HEK293 (cell line): ENCODE results near the gene IGDCC3.
A peak's percentile ranks its signal among the peaks of the same experiment; 100 is the strongest.

ENCODE experiments used
- CTCF ChIA-PET: fragments of 350-600 bp; formaldehyde crosslinking; extraction: SDS; loops from one replicate; lab custom pipeline; 2021; ENCODE audit warnings: antibody characterized with exemption; lab: Yijun Ruan, JAX
- POLR2A ChIA-PET: fragments of 300-600 bp; formaldehyde crosslinking; extraction: SDS; loops from one replicate; lab custom pipeline; 2020; ENCODE audit warnings: antibody characterized with exemption, inconsistent platforms; lab: Yijun Ruan, JAX
- H3K27ac ChIP-seq: fragments of 200-500 bp; sonication (Bioruptor generic); 2 replicates; pipeline ENCODE4 v1.5.1; 2014; ENCODE audit warnings: low read depth, low read length, control low read depth, inconsistent platforms; ENCODE audit errors: extremely low read depth
- H3K36me3 ChIP-seq, 2 experiments: fragments of 200-500 bp in 1 of 2; sonication (Bioruptor generic) in 1 of 2; 1 replicate in 1 of 2; 2 replicates in 1 of 2; pipeline ENCODE4 v1.5.1; 2014 to 2017; ENCODE audit warnings: inconsistent platforms in 2 of 2, low read length in 2 of 2; ENCODE audit not compliant: control insufficient read depth in 2 of 2, insufficient read depth in 1 of 2
- H3K4me1 ChIP-seq: fragments of 200-500 bp; sonication (Bioruptor generic); 2 replicates; pipeline ENCODE4 v1.5.1; 2014; ENCODE audit warnings: mild to moderate bottlenecking, low read length, inconsistent platforms; ENCODE audit not compliant: control insufficient read depth, insufficient read depth
- H3K4me3 ChIP-seq: 2 replicates; pipeline ENCODE4 v1.5.1; 2011; ENCODE audit warnings: low read depth, mild to moderate bottlenecking, control low read depth, low read length, moderate library complexity
- H3K9me3 ChIP-seq: fragments of 200-500 bp; sonication (Bioruptor generic); 2 replicates; pipeline ENCODE4 v1.5.1; 2014; ENCODE audit warnings: low read depth, low read length, inconsistent platforms; ENCODE audit not compliant: control insufficient read depth, insufficient read depth
- EGR2 ChIP-seq: fragments of 450-650 bp; formaldehyde crosslinking; IDR thresholded peaks from 2 replicates; pipeline ENCODE4 v1.5.1; 2016; ENCODE audit warnings: low read depth, missing biosample characterization, missing genetic modification characterization
- FEZF1 ChIP-seq: fragments of 450-650 bp; formaldehyde crosslinking; IDR thresholded peaks from 2 replicates; pipeline ENCODE4 v1.5.1; 2016; ENCODE audit warnings: missing biosample characterization, missing genetic modification characterization
- GLIS2 ChIP-seq: fragments of 450-650 bp; formaldehyde crosslinking; IDR thresholded peaks from 2 replicates; pipeline ENCODE4 v1.5.1; 2016; ENCODE audit warnings: missing biosample characterization, missing genetic modification characterization
- KLF7 ChIP-seq: fragments of 450-650 bp; formaldehyde crosslinking; IDR thresholded peaks from 2 replicates; pipeline ENCODE4 v1.5.1; 2016; ENCODE audit warnings: missing biosample characterization, missing genetic modification characterization, borderline replicate concordance
- SCRT2 ChIP-seq: fragments of 450-650 bp; formaldehyde crosslinking; IDR thresholded peaks from 2 replicates; pipeline ENCODE4 v1.5.1; 2016; ENCODE audit warnings: missing biosample characterization, missing genetic modification characterization
- SP7 ChIP-seq: fragments of 450-650 bp; formaldehyde crosslinking; IDR thresholded peaks from 2 replicates; pipeline ENCODE4 v1.5.1; 2016; ENCODE audit warnings: missing biosample characterization, missing genetic modification characterization
- YY1 ChIP-seq: fragments of 450-650 bp; formaldehyde crosslinking; IDR thresholded peaks from 2 replicates; pipeline ENCODE4 v1.5.1; 2018; ENCODE audit warnings: missing biosample characterization, missing genetic modification characterization
- ZBTB8A ChIP-seq: fragments of 450-650 bp; formaldehyde crosslinking; IDR thresholded peaks from 2 replicates; pipeline ENCODE4 v1.5.1; 2016; ENCODE audit warnings: missing biosample characterization, missing genetic modification characterization
- ZFHX2 ChIP-seq: fragments of 450-650 bp; formaldehyde crosslinking; conservative IDR thresholded peaks from 2 replicates; pipeline ENCODE4 v1.5.1; 2016; ENCODE audit warnings: missing biosample characterization, missing genetic modification characterization
- ZNF175 ChIP-seq: fragments of 450-650 bp; formaldehyde crosslinking; IDR thresholded peaks from 2 replicates; pipeline ENCODE4 v1.5.1; 2016; ENCODE audit warnings: missing biosample characterization, missing genetic modification characterization
- ZNF211 ChIP-seq: fragments of 450-650 bp; formaldehyde crosslinking; IDR thresholded peaks from 2 replicates; pipeline ENCODE4 v1.5.1; 2016; ENCODE audit warnings: low read depth, missing biosample characterization, missing genetic modification characterization
- ZNF324 ChIP-seq: fragments of 450-650 bp; formaldehyde crosslinking; IDR thresholded peaks from 2 replicates; pipeline ENCODE4 v1.5.1; 2016; ENCODE audit warnings: missing biosample characterization, missing genetic modification characterization
- ZNF341 ChIP-seq: fragments of 450-650 bp; formaldehyde crosslinking; IDR thresholded peaks from 2 replicates; pipeline ENCODE4; 2016; ENCODE audit warnings: low read depth, missing biosample characterization, missing genetic modification characterization
- ZNF404 ChIP-seq: fragments of 450-650 bp; formaldehyde crosslinking; IDR thresholded peaks from 2 replicates; pipeline ENCODE4 v1.5.1; 2017; ENCODE audit warnings: missing biosample characterization, missing genetic modification characterization
- ZNF423 ChIP-seq: fragments of 450-650 bp; formaldehyde crosslinking; IDR thresholded peaks from 2 replicates; pipeline ENCODE4 v1.5.1; 2016; ENCODE audit warnings: missing biosample characterization, missing genetic modification characterization
- ZNF510 ChIP-seq: fragments of 450-650 bp; formaldehyde crosslinking; IDR thresholded peaks from 2 replicates; pipeline ENCODE4 v1.5.1; 2018; ENCODE audit warnings: mild to moderate bottlenecking, missing genetic modification characterization, missing biosample characterization; ENCODE audit not compliant: insufficient replicate concordance
- TF ChIP-seq, protein P1 (sequence below): fragments of 450-650 bp; formaldehyde crosslinking; IDR thresholded peaks from 2 replicates; pipeline ENCODE4 v1.5.1; 2016; ENCODE audit warnings: missing biosample characterization, missing genetic modification characterization
- TF ChIP-seq, protein P2 (sequence below): fragments of 450-650 bp; formaldehyde crosslinking; IDR thresholded peaks from 2 replicates; pipeline ENCODE4 v1.5.1; 2016; ENCODE audit warnings: missing biosample characterization, missing genetic modification characterization

IGDCC3 gene

GRCh38 chr15:65344914-65345275 lies 32.9 kb downstream of the IGDCC3 start (continued):
- TF ChIP-seq KLF7 (tag by site-specific recombination), result no peak

GRCh38 chr15:65344214-65344913 lies 33.4 kb downstream of the IGDCC3 start:
- POLR2A ChIA-PET, result no interaction called here
- TF ChIP-seq SP7 (peak; percentile 78; the same call in 1 of the 2 replicates), ZNF341 (0 out of 2 replicates have a peak, but pooled peaks have one; percentile 8), ZNF175 (no peak), EGR2 (tag by site-specific recombination) (peak; percentile 35; the same call in 1 of the 2 replicates), ZNF404 (tag by site-specific recombination) (no peak), ZBTB8A (tag by site-specific recombination) (0 out of 2 replicates have a peak, but pooled peaks have one; percentile 18), GLIS2 (0 out of 2 replicates have a peak, but pooled peaks have one; percentile 7), ZFHX2 (tag by site-specific recombination) (peak; percentile 61)
- TF ChIP-seq, protein P1, sequence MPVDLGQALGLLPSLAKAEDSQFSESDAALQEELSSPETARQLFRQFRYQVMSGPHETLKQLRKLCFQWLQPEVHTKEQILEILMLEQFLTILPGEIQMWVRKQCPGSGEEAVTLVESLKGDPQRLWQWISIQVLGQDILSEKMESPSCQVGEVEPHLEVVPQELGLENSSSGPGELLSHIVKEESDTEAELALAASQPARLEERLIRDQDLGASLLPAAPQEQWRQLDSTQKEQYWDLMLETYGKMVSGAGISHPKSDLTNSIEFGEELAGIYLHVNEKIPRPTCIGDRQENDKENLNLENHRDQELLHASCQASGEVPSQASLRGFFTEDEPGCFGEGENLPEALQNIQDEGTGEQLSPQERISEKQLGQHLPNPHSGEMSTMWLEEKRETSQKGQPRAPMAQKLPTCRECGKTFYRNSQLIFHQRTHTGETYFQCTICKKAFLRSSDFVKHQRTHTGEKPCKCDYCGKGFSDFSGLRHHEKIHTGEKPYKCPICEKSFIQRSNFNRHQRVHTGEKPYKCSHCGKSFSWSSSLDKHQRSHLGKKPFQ, result peak; percentile 79
- TF ChIP-seq, all 188 proteins: peak for 7
- no peaks in the 10 kb centered on the region for H3K4me1 ChIP-seq
- no peak overlapping the region for H3K27ac ChIP-seq
- no peaks in the 10 kb centered on the region for H3K9me3 ChIP-seq
- no peak overlapping the region for H3K4me3 ChIP-seq
- no peaks in the 10 kb centered on the region for H3K36me3 ChIP-seq
- CTCF ChIA-PET, result interaction anchor here (1.0 kb wide), 1 partner anchor 41 kb away, joined by 5 read pairs; no protein-coding TSS in a partner anchor

GRCh38 chr15:65343374-65343981 lies 34.3 kb downstream of the IGDCC3 start:
- Histone ChIP-seq H3K4me3 (no peak overlapping the region), H3K27ac (no peak overlapping the region), H3K36me3 (no peaks in the 10 kb centered on the region), H3K9me3 (no peaks in the 10 kb centered on the region), H3K4me1 (no peaks in the 10 kb centered on the region)
- CTCF ChIA-PET, result no interaction called here
- POLR2A ChIA-PET, result interaction anchor here (0.6 kb wide), 1 partner anchor 55 kb away, joined by 4 read pairs; no protein-coding TSS in a partner anchor
- no peak for TF ChIP-seq ZNF510 (tag by site-specific recombination)
- TF ChIP-seq ZNF324 (tag by site-specific recombination), result no peak
- TF ChIP-seq, protein P2, sequence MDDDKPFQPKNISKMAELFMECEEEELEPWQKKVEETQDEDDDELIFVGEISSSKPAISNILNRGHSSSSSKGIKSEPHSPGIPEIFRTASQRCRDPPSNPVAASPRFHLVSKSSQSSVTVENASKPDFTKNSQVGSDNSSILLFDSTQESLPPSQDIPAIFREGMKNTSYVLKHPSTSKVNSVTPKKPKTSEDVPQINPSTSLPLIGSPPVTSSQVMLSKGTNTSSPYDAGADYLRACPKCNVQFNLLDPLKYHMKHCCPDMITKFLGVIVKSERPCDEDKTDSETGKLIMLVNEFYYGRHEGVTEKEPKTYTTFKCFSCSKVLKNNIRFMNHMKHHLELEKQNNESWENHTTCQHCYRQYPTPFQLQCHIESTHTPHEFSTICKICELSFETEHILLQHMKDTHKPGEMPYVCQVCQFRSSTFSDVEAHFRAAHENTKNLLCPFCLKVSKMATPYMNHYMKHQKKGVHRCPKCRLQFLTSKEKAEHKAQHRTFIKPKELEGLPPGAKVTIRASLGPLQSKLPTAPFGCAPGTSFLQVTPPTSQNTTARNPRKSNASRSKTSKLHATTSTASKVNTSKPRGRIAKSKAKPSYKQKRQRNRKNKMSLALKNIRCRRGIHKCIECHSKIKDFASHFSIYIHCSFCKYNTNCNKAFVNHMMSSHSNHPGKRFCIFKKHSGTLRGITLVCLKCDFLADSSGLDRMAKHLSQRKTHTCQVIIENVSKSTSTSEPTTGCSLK (tag by site-specific recombination), result no peak
- 0 out of 2 replicates have a peak, but pooled peaks have one; percentile 29 for TF ChIP-seq YY1
- TF ChIP-seq EGR2 (tag by site-specific recombination), result peak; percentile 42; the same call in 1 of the 2 replicates
- TF ChIP-seq ZNF423 (tag by site-specific recombination), result peak; percentile 59; the same call in 1 of the 2 replicates
- peak; percentile 40; the same call in 1 of the 2 replicates for TF ChIP-seq FEZF1
- TF ChIP-seq SCRT2 (tag by site-specific recombination), result peak; percentile 55; the same call in 1 of the 2 replicates
- TF ChIP-seq ZNF211 (tag by site-specific recombination), result no peak
- peak; percentile 66 for TF ChIP-seq ZFHX2 (tag by site-specific recombination)
